GM12873 (cell line): ENCODE data around the gene TAC3.

Experiments used
- TF ChIP-seq, protein P1 (sequence below): IDR thresholded peaks from 2 replicates; pipeline ENCODE4 v1.5.1; 2012; ENCODE audit warnings: low read depth, mild to moderate bottlenecking, moderate library complexity, low read length, control low read depth; ENCODE audit not compliant: insufficient read depth; ENCODE audit errors: missing control alignments

TAC3 gene

DNA sequence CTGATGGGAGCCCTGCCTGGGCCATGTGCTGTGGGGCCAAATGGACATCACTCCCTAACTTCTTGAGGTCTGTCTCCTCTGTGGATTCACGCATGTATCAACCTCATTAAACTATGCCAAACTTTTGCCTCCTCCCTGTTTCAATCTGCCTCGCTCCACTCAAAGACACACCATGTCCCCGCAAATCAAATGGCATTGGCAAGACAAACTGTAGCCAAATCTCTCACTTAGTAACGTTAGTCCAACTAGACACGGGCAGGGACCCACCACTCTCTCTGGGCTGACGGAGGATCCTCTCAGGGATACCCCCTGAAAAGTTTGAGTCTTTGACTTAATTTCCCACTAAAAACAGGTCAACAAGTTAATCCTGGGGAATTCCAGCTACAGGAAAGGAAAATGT, 18.0 kb downstream of the TAC3 start:
- TF ChIP-seq, protein P1, sequence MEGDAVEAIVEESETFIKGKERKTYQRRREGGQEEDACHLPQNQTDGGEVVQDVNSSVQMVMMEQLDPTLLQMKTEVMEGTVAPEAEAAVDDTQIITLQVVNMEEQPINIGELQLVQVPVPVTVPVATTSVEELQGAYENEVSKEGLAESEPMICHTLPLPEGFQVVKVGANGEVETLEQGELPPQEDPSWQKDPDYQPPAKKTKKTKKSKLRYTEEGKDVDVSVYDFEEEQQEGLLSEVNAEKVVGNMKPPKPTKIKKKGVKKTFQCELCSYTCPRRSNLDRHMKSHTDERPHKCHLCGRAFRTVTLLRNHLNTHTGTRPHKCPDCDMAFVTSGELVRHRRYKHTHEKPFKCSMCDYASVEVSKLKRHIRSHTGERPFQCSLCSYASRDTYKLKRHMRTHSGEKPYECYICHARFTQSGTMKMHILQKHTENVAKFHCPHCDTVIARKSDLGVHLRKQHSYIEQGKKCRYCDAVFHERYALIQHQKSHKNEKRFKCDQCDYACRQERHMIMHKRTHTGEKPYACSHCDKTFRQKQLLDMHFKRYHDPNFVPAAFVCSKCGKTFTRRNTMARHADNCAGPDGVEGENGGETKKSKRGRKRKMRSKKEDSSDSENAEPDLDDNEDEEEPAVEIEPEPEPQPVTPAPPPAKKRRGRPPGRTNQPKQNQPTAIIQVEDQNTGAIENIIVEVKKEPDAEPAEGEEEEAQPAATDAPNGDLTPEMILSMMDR = no peak

DNA sequence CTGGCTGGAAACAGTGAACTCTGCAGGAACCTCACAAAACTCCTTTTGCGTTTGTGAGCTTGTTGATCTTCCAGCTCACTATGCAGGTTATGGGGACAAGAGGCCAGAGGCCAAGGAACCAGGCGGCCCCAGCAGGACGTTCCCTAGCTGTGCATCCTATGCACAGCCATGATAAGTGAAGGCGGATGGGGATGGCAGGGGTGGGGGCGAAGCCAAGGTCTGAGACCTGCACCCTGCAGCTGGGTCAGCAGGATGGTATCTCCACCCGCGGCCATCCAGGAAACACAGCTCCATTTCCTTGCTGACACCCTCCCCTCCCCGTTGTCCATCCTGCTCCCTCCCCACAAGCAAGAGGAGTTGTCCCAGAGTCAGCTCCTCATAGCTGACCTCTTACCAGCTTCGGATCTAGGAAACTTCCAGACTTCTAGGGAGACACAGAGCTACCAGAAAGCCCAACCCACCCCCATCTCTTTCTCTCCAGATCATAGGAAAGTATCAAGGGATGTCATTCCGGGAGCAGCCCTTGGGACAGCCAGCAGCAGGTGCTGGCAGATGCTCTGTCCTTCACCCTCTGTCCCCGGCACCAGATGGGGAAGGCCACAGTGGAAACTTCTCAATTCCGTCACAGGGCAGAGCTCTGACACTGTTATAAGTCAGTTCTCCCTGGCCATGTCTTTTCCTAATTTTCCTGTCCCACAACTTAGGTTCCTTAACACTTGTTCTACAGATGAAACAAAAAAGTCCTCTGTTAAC, 19.4 kb downstream of the TAC3 start:
- TF ChIP-seq, protein P1 = no peak

DNA sequence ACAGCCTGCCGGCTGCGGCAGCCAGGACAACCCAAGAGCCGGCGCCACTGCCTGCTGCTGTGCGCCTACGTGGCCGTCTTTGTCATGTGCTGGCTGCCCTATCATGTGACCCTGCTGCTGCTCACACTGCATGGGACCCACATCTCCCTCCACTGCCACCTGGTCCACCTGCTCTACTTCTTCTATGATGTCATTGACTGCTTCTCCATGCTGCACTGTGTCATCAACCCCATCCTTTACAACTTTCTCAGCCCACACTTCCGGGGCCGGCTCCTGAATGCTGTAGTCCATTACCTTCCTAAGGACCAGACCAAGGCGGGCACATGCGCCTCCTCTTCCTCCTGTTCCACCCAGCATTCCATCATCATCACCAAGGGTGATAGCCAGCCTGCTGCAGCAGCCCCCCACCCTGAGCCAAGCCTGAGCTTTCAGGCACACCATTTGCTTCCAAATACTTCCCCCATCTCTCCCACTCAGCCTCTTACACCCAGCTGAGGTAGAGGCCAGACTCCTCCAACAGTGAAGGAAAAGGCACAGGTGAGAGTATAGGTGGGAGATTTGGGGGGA, 20.3 kb downstream of the TAC3 start:
- TF ChIP-seq, protein P1 = no peak

DNA sequence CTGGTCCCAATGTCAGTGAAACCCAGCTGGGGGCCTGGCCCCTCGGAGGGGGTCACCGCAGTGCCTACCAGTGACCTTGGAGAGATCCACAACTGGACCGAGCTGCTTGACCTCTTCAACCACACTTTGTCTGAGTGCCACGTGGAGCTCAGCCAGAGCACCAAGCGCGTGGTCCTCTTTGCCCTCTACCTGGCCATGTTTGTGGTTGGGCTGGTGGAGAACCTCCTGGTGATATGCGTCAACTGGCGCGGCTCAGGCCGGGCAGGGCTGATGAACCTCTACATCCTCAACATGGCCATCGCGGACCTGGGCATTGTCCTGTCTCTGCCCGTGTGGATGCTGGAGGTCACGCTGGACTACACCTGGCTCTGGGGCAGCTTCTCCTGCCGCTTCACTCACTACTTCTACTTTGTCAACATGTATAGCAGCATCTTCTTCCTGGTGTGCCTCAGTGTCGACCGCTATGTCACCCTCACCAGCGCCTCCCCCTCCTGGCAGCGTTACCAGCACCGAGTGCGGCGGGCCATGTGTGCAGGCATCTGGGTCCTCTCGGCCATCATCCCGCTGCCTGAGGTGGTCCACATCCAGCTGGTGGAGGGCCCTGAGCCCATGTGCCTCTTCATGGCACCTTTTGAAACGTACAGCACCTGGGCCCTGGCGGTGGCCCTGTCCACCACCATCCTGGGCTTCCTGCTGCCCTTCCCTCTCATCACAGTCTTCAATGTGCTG, 21.0 kb downstream of the TAC3 start:
- TF ChIP-seq, protein P1 = no peak

DNA sequence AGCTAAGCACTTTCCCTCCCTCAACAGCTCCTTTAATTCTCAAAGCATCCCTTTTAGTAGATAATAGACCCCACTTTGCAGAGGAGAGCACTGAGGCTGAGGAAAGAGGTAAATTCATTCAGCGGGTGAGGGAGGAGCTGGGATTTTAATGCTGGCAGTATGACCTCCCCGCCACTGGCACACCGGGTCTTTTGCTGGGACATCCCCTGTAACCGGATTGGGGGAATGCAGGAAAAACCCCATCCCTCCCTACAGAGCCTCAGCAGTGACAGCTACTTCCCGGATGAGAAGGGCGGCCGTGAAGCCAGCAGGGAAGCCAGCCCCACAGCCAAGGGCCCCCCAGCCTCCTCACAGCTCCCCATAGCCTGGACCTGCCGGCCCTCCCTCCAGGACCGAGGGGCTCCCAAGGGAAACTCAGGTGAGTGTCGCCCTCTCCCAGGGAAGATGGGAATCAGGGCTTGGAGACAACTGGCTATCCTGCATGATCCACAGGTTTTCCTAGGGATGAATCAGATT, 22.0 kb downstream of the TAC3 start:
- TF ChIP-seq, protein P1 = no peak

DNA sequence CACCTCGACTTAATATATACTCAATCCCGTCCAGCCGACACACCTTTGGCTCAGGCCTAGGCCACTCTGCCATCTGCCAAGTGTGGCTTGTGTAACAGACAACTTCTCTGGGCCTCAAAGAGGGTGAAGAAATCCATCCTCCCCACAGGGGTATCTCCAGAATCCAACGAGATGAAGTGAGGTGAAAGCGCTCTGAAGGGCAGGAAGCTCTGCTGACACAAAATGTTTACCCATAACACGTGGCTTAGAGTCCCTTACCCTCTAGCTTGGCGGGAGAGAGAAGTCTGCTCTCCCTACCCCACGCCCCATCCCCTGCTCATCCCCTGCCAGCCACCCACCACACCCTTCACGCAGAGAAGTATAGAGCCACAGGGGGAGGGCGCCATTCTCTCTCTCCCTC, 23.0 kb downstream of the TAC3 start:
- TF ChIP-seq, protein P1 = no peak

DNA sequence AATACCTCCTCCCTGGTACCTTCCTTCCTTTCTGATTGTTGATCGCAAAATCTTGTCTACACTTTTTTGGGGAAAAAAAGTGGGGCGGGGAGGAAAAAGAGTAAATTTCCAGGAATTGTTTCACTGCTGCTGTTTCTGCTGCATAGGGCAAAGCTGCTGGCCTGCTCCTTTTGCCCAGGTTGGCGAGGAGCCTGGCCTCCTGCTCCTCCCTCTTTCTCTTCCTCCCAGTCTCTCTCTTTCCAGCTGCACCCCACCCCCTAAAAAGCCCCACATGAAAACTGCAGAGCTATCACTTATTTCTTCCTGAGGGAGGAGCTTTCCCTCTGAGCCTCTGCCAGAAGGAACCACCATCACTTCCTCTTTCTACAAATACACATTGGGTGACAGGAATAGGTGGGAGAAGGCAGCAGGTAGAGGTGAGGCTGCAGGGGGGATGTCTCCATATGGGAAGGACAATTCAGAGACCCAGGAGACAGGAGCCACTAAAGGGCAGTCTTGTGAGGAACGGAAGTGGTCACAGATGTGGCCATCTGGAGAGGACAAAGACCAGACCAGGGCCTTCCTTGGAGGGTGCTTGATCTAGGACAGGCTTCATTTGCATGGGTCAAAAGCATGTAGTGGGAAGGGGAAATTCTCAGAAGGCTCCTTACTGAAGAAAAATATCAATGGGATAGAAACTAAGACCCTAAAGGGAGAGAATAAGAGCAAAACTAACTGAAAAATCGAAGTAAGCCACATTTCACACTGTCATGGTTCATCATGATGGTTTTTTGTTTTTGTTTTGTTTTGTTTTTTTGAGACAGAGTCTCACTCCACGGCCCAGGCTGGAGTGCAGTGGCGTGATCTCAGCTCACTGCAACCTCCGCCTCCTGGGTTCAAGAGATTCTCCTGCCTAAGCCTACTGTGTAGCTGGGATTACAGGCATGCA, 24.7 kb downstream of the TAC3 start:
- TF ChIP-seq, protein P1 = no peak
